K562 (cell line): ENCODE results near the gene ARG1. TPM values are rescaled to one million over a fixed set of nuclear protein-coding genes. Genes with fewer than 3 reads are reported as not detected.

Source experiments
- polyA plus RNA-seq, 8 experiments: library from polyadenylated mRNA; depleted of rRNA in 4 of 8; stranded (reverse) in 5 of 8; unstranded in 3 of 8; fragments of >200 nt; fragmentation: Nextera tagmentation in 2 of 8; fragmentation: Illumina TruSeq in 1 of 8; extraction: Ambion mirVana in 2 of 8; extraction: Trizol in 1 of 8; gene quantifications; 2 replicates each; pipeline versions ENCODE4 v1.2.1 to v1.2.3, GENCODE V29; 2011 to 2014; ENCODE audit warnings: inconsistent platforms in 1 of 8, missing spikeins in 1 of 8
- total RNA-seq, 7 experiments: library from RNA; depleted of rRNA in 6 of 7; stranded (reverse); fragments of >200 nt in 6 of 7; fragmentation: Illumina TruSeq in 2 of 7; extraction: Trizol in 2 of 7; gene quantifications; 2 replicates each; pipeline versions ENCODE4 v1.2.1 to v1.2.3, GENCODE V29; 2011 to 2021; ENCODE audit warnings: low replicate concordance in 1 of 7

The ARG1 gene
- total and polyA plus RNA-seq, 9 of the 15 experiments (the other 6 are each of a cell fraction or from before 2014, with no cell fraction given) = 0.03 to 0.20 (median 0.08) TPM; not detected in 3

Other genes starting within 250 kb of the ARG1 start
- gene MED23, start 55.0 kb downstream of the ARG1 start, total RNA-seq (2014; rRNA removed) = 19.7 and 20.5 TPM in 2 replicates
- gene MED23, start 55.0 kb downstream of the ARG1 start, total RNA-seq (2014; rRNA removed; fragmentation: Illumina TruSeq; extraction: Trizol) = 37.1 and 38.5 TPM in 2 replicates
- gene MED23, start 55.0 kb downstream of the ARG1 start, total RNA-seq (2015; rRNA removed; fragmentation: Illumina TruSeq; extraction: Trizol) = 34.6 and 40.3 TPM in 2 replicates
- gene MED23, start 55.0 kb downstream of the ARG1 start, total RNA-seq (2021) = 27.1 and 27.2 TPM in 2 replicates
- 61.2 and 66.2 TPM in 2 replicates for gene MED23, start 55.0 kb downstream of the ARG1 start, polyA plus RNA-seq (2011; rRNA removed)
- 24.0 and 28.6 TPM in 2 replicates for gene MED23, start 55.0 kb downstream of the ARG1 start, polyA plus RNA-seq (2014; fragmentation: Illumina TruSeq; extraction: Trizol)
- 10 to 100 TPM; 13.7 to 20.0 TPM for gene MED23, start 55.0 kb downstream of the ARG1 start, polyA plus RNA-seq (2014; fragmentation: Nextera tagmentation; extraction: Ambion mirVana)
- 22.8 and 25.2 TPM in 2 replicates for gene MED23, start 55.0 kb downstream of the ARG1 start, polyA plus RNA-seq (2014; rRNA removed)
- 14.0 and 18.5 TPM in 2 replicates for gene ENPP3, start 64.1 kb downstream of the ARG1 start, total RNA-seq (2014; rRNA removed)
- 27.1 and 27.9 TPM in 2 replicates for gene ENPP3, start 64.1 kb downstream of the ARG1 start, total RNA-seq (2014; rRNA removed; fragmentation: Illumina TruSeq; extraction: Trizol)
- gene ENPP3, start 64.1 kb downstream of the ARG1 start, total RNA-seq (2015; rRNA removed; fragmentation: Illumina TruSeq; extraction: Trizol) = 20.7 and 23.0 TPM in 2 replicates
- 17.7 and 22.3 TPM in 2 replicates for gene ENPP3, start 64.1 kb downstream of the ARG1 start, total RNA-seq (2021)
- 21.6 and 32.8 TPM in 2 replicates for gene ENPP3, start 64.1 kb downstream of the ARG1 start, polyA plus RNA-seq (2011; rRNA removed)
- 18.1 and 21.6 TPM in 2 replicates for gene ENPP3, start 64.1 kb downstream of the ARG1 start, polyA plus RNA-seq (2014; fragmentation: Illumina TruSeq; extraction: Trizol)
- gene ENPP3, start 64.1 kb downstream of the ARG1 start, polyA plus RNA-seq (2014; fragmentation: Nextera tagmentation; extraction: Ambion mirVana) = 10 to 100 TPM; 15.1 to 23.5 TPM
- 17.4 and 17.8 TPM in 2 replicates for gene ENPP3, start 64.1 kb downstream of the ARG1 start, polyA plus RNA-seq (2014; rRNA removed)
- not detected in 2 replicates for gene OR2A4, start 128.2 kb downstream of the ARG1 start, total RNA-seq (2014; rRNA removed)
- gene OR2A4, start 128.2 kb downstream of the ARG1 start, total RNA-seq (2014; rRNA removed; fragmentation: Illumina TruSeq; extraction: Trizol) = not detected in 2 replicates
- gene OR2A4, start 128.2 kb downstream of the ARG1 start, total RNA-seq (2015; rRNA removed; fragmentation: Illumina TruSeq; extraction: Trizol) = not detected in 2 replicates
- not detected in 2 replicates for gene OR2A4, start 128.2 kb downstream of the ARG1 start, total RNA-seq (2021)
- gene OR2A4, start 128.2 kb downstream of the ARG1 start, polyA plus RNA-seq (2011; rRNA removed) = not detected in 2 replicates
- 0.06 TPM in 1 of 2 replicates, not detected in the other for gene OR2A4, start 128.2 kb downstream of the ARG1 start, polyA plus RNA-seq (2014; fragmentation: Illumina TruSeq; extraction: Trizol)
- under 1 TPM; 0.21 to 0.25 TPM for gene OR2A4, start 128.2 kb downstream of the ARG1 start, polyA plus RNA-seq (2014; fragmentation: Nextera tagmentation; extraction: Ambion mirVana)
- not detected in 2 replicates for gene OR2A4, start 128.2 kb downstream of the ARG1 start, polyA plus RNA-seq (2014; rRNA removed)
- gene CTAGE9, start 137.8 kb downstream of the ARG1 start, total RNA-seq (2014; rRNA removed) = not detected in 2 replicates
- gene CTAGE9, start 137.8 kb downstream of the ARG1 start, total RNA-seq (2014; rRNA removed; fragmentation: Illumina TruSeq; extraction: Trizol) = not detected in 2 replicates
- gene CTAGE9, start 137.8 kb downstream of the ARG1 start, total RNA-seq (2015; rRNA removed; fragmentation: Illumina TruSeq; extraction: Trizol) = not detected in 2 replicates
- not detected in 2 replicates for gene CTAGE9, start 137.8 kb downstream of the ARG1 start, total RNA-seq (2021)
- gene CTAGE9, start 137.8 kb downstream of the ARG1 start, polyA plus RNA-seq (2011; rRNA removed) = not detected in 2 replicates
- not detected in 2 replicates for gene CTAGE9, start 137.8 kb downstream of the ARG1 start, polyA plus RNA-seq (2014; fragmentation: Illumina TruSeq; extraction: Trizol)
- gene CTAGE9, start 137.8 kb downstream of the ARG1 start, polyA plus RNA-seq (2014; fragmentation: Nextera tagmentation; extraction: Ambion mirVana) = not detected
- gene CTAGE9, start 137.8 kb downstream of the ARG1 start, polyA plus RNA-seq (2014; rRNA removed) = not detected in 2 replicates
- gene ENPP1, start 234.8 kb downstream of the ARG1 start, total RNA-seq (2014; rRNA removed) = 0.04 and 0.14 TPM in 2 replicates
- 0.07 and 0.10 TPM in 2 replicates for gene ENPP1, start 234.8 kb downstream of the ARG1 start, total RNA-seq (2014; rRNA removed; fragmentation: Illumina TruSeq; extraction: Trizol)
- gene ENPP1, start 234.8 kb downstream of the ARG1 start, total RNA-seq (2015; rRNA removed; fragmentation: Illumina TruSeq; extraction: Trizol) = 0.08 and 0.18 TPM in 2 replicates
- gene ENPP1, start 234.8 kb downstream of the ARG1 start, total RNA-seq (2021) = 0.22 and 0.27 TPM in 2 replicates
- gene ENPP1, start 234.8 kb downstream of the ARG1 start, polyA plus RNA-seq (2011; rRNA removed) = 0.47 and 0.56 TPM in 2 replicates
- gene ENPP1, start 234.8 kb downstream of the ARG1 start, polyA plus RNA-seq (2014; fragmentation: Illumina TruSeq; extraction: Trizol) = 0.06 and 0.11 TPM in 2 replicates
- under 1 TPM; 0.03 TPM for gene ENPP1, start 234.8 kb downstream of the ARG1 start, polyA plus RNA-seq (2014; fragmentation: Nextera tagmentation; extraction: Ambion mirVana)
- gene ENPP1, start 234.8 kb downstream of the ARG1 start, polyA plus RNA-seq (2014; rRNA removed) = 0.05 and 0.17 TPM in 2 replicates